Activated CD8-positive, alpha-beta memory T cell treated with anti-CD3 and anti-CD28 coated beads, Interleukin-2, amount 50 U/mL, for 4 hours (primary cell): ENCODE measurements around the gene PRSS33.
A peak's percentile ranks its signal among the peaks of the same experiment; 100 is the strongest.

ENCODE experiments used
- DNase-seq: peaks from one replicate; pipeline ENCODE4 v3.0.0-alpha.2; 2020

PRSS33 gene

DNA sequence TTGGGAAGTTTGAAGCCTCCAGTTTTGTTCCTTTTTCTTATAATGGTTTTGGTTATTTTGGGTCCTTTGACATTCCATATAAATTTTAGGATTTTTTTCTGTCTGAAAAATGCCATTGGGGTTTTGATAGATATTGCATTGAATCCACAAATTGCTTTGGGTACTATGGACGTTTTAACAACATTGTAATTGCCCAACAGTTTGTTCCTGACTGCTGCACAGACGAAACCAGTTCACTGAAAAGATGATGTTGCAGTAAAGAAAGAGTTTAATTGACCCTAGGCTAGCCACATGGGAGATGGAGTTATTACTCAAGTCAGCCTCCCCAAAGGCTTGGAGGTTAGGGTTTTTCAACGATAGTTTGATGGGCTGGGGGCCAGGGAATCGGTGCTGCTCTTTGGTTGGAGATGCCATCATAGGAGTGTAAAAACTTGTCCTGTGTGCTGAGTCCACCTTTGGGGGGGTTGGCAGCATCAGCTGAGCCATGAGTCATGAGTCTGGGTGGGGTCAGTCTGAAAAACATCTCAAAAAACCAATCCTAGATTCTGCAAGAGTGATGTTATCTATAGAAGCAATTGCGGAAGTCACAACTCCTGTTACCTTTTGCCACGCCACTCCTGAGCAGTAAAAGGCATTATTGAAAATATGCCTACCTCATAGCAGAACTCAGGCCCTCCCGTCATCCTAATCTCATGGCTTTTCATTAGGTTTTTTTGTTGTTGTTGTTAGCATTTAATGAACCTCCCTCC lies 8.2 kb upstream of the PRSS33 start:
- DNase-seq = no peak

DNA sequence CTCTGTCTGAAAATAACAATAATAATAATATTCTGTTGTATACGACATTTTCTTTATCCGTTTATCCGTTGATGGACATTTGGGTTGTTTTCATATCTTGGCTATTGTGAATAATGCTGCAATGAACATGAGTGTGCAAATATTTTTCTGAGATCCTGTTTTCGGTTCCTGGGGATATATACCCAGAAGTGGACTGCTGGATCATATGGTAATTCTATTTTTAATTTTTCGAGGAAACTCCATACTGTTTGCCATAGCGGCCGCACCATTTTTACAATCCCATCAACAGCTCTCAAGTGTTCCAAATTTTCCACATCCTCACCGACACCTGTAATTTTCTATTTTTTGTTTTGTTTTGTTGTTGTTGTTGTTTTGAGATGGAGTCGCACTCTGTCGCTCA lies 5.6 kb upstream of the PRSS33 start:
- DNase-seq = no peak

DNA sequence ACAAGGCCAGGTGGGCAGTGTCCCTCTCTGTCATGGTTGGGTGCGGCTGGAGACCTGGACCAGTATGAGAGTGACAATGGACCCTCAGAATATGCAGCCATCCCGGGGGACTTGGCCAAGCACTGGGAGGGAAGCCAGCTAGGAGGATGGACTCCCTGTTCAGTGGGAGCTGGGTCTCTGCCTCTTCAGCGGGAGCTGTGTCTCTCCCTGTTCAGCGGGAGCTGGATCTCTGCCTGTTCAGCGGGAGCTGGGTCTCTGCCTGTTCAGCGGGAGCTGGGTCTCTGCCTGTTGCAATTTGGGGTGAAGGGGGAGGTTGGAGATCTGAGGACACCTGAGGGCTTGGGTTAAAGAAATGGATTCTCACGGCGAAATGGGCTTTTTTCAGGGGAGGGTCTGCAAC lies 3.8 kb upstream of the PRSS33 start:
- no peak for DNase-seq

GRCh38 chr16:2790631-2791030 lies 3.3 kb upstream of the PRSS33 start:
- no peak for DNase-seq

GRCh38 chr16:2787961-2788360 lies 601 bp upstream of the PRSS33 start:
- no peak for DNase-seq

DNA sequence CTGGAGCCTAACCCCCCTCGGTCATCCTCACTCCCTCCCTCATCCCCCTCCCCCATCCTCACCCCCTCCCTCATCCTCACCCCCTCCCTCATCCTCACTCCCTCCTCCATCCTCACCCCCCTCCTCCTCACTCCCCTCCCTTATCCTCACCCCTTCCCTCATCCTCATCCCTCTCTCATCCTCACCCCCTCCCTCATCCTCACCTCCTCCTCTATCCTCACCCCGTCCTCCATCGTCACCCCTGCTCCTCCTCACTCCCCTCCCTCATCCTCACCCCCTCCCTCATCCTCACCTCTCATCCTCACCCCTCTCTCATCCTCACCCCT lies 571 bp downstream of the PRSS33 start:
- DNase-seq = no peak

- no peak for DNase-seq
Measured at GRCh38 chr16:2786061-2786825, 1.1 kb downstream of the PRSS33 start.

DNA sequence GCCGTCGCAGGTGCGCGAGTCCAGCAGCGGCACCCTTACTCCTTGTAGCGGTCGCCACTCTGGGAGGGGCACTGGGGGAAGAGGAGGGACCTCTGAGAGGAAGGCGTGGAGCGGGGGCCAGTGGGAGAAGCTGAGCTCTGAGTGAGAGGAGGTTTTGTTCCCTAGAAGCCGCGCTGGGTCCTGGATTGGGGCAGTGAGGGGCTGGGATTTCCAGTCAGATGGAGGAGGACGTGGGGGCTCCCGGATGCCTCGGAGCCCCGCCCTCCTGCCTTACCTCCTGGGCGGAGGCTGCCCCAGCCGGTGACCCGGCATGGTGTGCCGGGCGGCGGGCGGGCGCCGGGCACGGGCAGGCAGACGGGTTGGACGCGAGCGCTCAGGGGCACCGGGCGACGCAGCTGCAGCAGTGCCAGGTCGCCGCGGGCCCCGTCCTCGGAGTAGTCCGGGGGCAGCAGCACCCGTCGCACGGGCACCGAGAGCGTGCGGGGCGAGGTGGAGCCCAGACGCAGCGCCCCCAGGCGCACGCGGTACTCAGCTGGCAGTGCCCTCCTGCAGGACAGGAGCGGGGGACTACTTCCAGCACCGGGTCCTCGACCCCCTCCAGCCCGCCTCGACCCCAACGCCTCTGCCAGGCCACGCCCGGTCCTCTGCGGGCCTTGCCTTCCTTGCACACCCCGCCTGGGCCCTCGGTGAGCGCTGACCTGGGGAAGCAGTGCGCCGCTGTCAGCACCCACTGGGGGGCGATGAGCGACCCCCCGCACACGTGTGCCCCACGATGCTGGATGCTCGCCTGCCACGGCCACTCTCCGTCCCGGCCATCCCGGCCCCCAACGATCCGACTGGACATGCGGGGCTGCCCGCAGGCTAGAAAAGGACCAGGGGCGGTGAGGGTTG lies 2.0 kb downstream of the PRSS33 start:
- peak; percentile 51 for DNase-seq

DNA sequence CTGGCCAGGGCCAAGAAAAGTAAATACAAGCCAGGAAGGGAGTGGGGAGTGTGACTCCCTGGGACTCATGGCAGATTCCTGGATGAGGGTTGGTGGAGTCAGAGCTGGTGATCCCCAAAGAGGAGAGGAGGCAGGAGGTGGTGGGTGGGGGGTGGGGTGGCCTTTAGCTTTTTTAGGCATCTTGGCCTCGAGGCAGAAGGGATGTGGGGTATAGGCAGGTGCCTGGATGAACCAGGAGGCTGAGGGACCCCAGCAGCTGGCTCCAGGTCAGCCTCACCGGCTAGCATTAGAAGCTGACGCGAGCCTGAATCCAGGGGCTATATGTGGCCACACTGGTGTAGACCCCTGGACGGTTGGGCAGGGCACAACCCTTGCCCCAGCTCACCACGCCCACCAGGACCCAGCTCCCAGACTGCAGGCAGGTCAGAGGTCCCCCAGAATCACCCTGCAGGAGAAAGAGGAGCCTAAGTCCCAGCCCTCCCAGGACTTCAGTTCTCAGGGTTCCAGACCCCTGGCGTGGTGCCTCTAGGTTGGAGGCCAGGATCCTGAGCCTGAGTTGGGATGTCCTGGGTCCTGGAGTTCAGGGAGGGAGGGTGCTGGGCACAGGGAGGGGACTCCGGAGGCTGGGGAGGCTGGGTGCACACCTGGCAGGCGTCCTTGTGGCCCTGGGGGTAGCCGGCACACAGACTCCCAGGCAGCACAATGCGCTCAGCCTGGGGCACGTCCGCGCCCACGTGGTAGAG lies 2.8 kb downstream of the PRSS33 start:
- no peak for DNase-seq

DNA sequence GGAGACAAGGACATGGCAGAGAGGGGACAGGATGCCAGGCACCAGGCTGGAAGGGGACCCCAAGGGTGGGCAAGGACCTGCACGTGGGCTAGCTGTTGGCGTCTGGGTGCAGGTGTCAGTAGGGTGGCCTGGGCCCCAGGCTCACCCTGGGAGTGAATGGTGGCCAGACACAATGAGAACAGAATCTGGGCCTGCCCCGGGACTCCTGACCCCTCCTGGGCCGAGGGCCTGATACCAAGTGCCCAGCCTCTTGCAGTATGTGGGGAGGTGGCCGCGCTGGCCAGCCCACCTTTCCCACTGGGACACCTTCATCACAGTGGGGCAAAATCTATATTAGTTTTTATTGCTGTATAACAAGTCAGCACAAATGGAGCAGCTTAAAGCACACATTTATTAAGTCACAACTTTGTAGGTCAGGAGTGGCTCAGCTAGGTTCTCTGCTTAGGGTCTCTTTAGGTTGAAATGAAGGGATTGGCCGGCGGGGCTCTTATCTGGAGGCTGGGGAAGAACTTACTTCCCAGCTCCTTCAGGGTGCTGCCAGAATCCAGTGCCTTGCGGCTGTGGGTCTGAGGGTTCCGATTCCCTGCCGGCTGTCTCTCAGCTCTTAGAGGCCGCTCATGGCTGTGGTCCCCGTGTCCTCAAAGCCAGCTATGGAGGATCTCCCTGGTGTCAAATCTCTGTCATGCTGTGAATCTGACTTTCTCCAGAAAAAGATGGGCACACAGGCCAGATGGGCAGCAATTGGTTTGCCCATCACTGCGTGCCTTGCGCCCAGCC lies 3.6 kb downstream of the PRSS33 start:
- no peak for DNase-seq

GRCh38 chr16:2782583-2783351 lies 4.6 kb downstream of the PRSS33 start:
- no peak for DNase-seq

GRCh38 chr16:2779978-2780898 lies 7.1 kb downstream of the PRSS33 start:
- DNase-seq = no peak

DNA sequence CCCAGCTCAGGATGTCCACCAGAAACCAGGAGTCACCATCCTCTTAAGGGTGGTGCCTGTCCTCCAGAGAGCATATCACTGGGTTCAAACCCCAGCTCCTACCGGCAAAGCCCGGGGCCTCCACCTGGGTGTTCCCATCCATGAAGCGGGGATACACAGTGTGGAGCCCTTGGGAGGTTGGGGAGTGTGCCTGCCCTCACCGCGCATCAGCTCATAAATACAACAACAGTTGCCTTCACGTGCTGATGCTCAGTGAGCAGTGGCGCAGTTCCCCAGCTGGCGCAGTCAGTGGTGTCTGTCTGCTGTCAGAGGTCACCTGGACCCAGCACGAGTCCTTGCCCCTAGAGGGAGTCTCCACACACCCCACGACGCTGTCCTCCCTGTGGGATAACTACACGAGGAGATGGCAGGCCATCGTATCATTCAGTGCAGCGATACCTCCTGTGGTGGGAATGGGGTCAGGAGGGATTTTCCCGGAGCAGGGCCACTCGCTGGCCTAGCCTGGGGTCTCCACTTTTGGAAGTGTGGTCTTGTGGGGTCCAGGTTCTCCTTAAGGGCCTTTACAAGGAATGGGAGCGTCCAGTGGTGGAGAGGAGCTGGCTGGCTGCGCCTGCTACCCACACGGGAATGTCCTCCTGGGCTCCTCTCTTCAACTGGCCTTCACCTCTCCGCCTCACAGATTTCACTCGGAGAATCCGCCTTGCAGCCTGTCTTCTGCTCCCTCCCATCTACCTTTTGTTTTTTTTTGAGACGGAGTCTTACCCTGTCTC lies 8.0 kb downstream of the PRSS33 start:
- DNase-seq = peak; percentile 14

- DNase-seq = no peak
Measured at GRCh38 chr16:2778630-2778958, 8.8 kb downstream of the PRSS33 start.

- no peak for DNase-seq
Measured at GRCh38 chr16:2777903-2778629, 9.3 kb downstream of the PRSS33 start.

DNA sequence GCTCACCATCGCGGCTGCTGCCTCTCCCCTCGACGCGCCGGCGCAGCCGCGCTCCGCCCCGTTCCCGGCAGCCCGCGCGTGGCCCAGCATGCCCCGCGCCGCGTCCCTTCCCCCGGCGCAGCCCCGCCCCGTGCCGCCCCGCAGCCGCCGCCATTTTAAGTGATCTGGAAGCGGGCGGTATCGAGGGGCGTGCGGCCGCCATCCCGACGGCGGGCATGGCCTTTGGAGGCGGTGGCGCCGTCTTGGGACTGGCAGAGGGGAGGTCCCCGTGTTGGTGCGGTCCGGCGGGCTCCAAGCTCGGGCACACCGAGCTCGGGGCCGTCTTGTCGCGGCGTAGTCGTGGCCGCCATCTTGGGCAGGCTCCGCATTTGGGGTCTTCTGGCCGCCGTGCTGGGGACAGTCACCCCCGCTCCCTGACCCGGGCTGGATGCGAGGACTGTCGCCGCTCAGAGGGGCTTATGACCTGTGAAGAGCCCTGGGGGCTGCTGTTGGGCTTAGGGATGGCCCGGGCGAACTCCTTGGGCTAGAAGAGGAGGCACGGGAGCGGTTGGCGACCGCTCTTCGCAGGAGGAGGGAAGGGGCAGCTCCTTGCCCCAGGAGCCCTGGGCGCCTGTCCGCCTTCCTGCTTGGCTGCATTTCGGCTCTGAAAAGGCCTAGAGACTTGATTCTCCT lies 10.0 kb downstream of the PRSS33 start, which contains the start of gene ELOB:
Gene ELOB, minus strand, starts transcription at position 50 of the 672 bp plus-strand sequence. Its CDS starts 41 bp downstream, at position 9.
- peak; percentile 89 for DNase-seq

GRCh38 chr16:2776500-2777139 lies 10.7 kb downstream of the PRSS33 start:
- DNase-seq = no peak
